GM12878 (cell line): ENCODE measurements around the gene FOXP1. TPM values are rescaled to one million over a fixed set of nuclear protein-coding genes. Genes with fewer than 3 reads are reported as not detected.

ENCODE experiments used
- ATAC-seq: fragments of 200-7000 bp; cut with Tn5 transposase; 3 replicates; pipeline ENCODE4 v1.9.1; 2020; ENCODE audit warnings: mild to moderate bottlenecking, moderate library complexity
- BruUV-seq: library from RNA; stranded (reverse); fragments of 400-500 nt; replicated peaks from 2 replicates; lab custom pipeline; 2021; lab: Mats Ljungman, UMichigan
- CTCF ChIA-PET: fragments of 300-600 bp; sonication (Branson Sonifier 250); formaldehyde crosslinking; extraction: SDS; loops from one replicate; lab custom pipeline; 2021; ENCODE audit warnings: inconsistent platforms; lab: Yijun Ruan, JAX
- POLR2A ChIA-PET: fragments of 350-600 bp; formaldehyde crosslinking; extraction: SDS; loops from one replicate; lab custom pipeline; 2021; ENCODE audit warnings: inconsistent platforms; lab: Charles Lee
- RAD21 ChIA-PET: fragments of 300-600 bp; sonication (Branson Sonifier 250); formaldehyde crosslinking; loops from one replicate; lab custom pipeline; 2023; ENCODE audit warnings: antibody characterized with exemption; ENCODE audit not compliant: unreplicated experiment; lab: Charles Lee
- SMC1A ChIA-PET: fragments of 300-600 bp; sonication (Branson Sonifier 250); formaldehyde crosslinking; loops from one replicate; lab custom pipeline; 2023; ENCODE audit not compliant: unreplicated experiment, uncharacterized antibody; lab: Charles Lee
- DNase-seq: peaks from one replicate; pipeline ENCODE4 v3.0.0-alpha.2; 2011; ENCODE audit warnings: low read depth, low spot score
- FAIRE-seq: peaks from 3 replicates; lab custom pipeline; 2011; peaks lifted over from hg19 to GRCh38; lab: Jason Lieb, UNC
- H2AFZ ChIP-seq: 2 replicates; pipeline ENCODE4 v1.6.0; 2011; ENCODE audit warnings: low read depth, low read length, control low read depth; ENCODE audit not compliant: control insufficient read depth
- H3K27ac ChIP-seq: 2 replicates; pipeline ENCODE4 v1.5.1; 2011; ENCODE audit warnings: control low read depth; ENCODE audit not compliant: control insufficient read depth, insufficient read depth
- H3K27me3 ChIP-seq, 2 experiments: replicated peaks in 1 of 2; 2 replicates each; pipeline versions ENCODE4 v1.6.0 to v1.6.1; 2011; ENCODE audit warnings: low read length in 1 of 2; ENCODE audit not compliant: control insufficient read depth in 2 of 2, insufficient read depth in 2 of 2
- H3K36me3 ChIP-seq, 2 experiments: 2 replicates each; pipeline ENCODE4 v1.5.1; 2011; ENCODE audit warnings: low read length in 1 of 2; ENCODE audit not compliant: control insufficient read depth in 2 of 2, insufficient read depth in 2 of 2
- H3K4me1 ChIP-seq: 2 replicates; pipeline ENCODE4 v1.6.1; 2011; ENCODE audit warnings: mild to moderate bottlenecking, low read length, moderate library complexity, mixed read lengths; ENCODE audit not compliant: control insufficient read depth, insufficient read depth
- H3K4me2 ChIP-seq: 2 replicates; pipeline ENCODE4 v1.6.0; 2011; ENCODE audit warnings: control low read depth; ENCODE audit not compliant: control insufficient read depth, insufficient read depth
- H3K4me3 ChIP-seq: fragments of 200-600 bp; sonication (generic); 2 replicates; pipeline ENCODE4 v1.5.1; 2016
- H3K79me2 ChIP-seq: 2 replicates; pipeline ENCODE4 v1.6.0; 2011; ENCODE audit warnings: low read length; ENCODE audit not compliant: control insufficient read depth, insufficient read depth
- H3K9ac ChIP-seq: 2 replicates; pipeline ENCODE4 v1.8.0; 2011; ENCODE audit warnings: low read length, control low read depth, mixed read lengths; ENCODE audit not compliant: control insufficient read depth, insufficient read depth
- H3K9me3 ChIP-seq: replicated peaks from 3 replicates; pipeline ENCODE4 v1.5.1; 2011; ENCODE audit warnings: mild to moderate bottlenecking, low read length; ENCODE audit not compliant: control insufficient read depth, insufficient read depth
- H4K20me1 ChIP-seq: 2 replicates; pipeline ENCODE4 v1.6.0; 2011; ENCODE audit not compliant: control insufficient read depth, insufficient read depth
- ATF3 ChIP-seq: IDR thresholded peaks from 2 replicates; pipeline ENCODE4 v1.6.1; 2011; ENCODE audit warnings: low read depth, mild to moderate bottlenecking, low read length, moderate library complexity, borderline replicate concordance; ENCODE audit errors: extremely low read depth
- CHD2 ChIP-seq: IDR thresholded peaks from 2 replicates; pipeline ENCODE4 v1.6.1; 2011; ENCODE audit warnings: low read depth, low read length, improper control_type of control experiment, borderline replicate concordance
- CHD4 ChIP-seq: fragments of 200-600 bp; sonication (generic); IDR thresholded peaks from 2 replicates; pipeline ENCODE4 v1.6.1; 2016; ENCODE audit warnings: mild to moderate bottlenecking
- EED ChIP-seq: sonication (generic); IDR thresholded peaks from 2 replicates; pipeline ENCODE4 v1.6.1; 2016; ENCODE audit warnings: antibody characterized with exemption, low read depth
- HDAC6 ChIP-seq: fragments of 200-600 bp; sonication (generic); IDR thresholded peaks from one replicate; pipeline ENCODE4 v1.8.0; 2017; ENCODE audit warnings: antibody characterized with exemption; ENCODE audit not compliant: unreplicated experiment
- KDM1A ChIP-seq: fragments of 200-600 bp; sonication (generic); IDR thresholded peaks from 2 replicates; pipeline ENCODE4 v1.6.1; 2016; ENCODE audit warnings: borderline replicate concordance
- LARP7 ChIP-seq: fragments of 450-650 bp; IDR thresholded peaks from 2 replicates; pipeline ENCODE4 v1.6.1; 2017; ENCODE audit warnings: mild to moderate bottlenecking
- SRF ChIP-seq, 2 experiments: IDR thresholded peaks; 2 replicates each; pipeline ENCODE4 v1.6.1; 2011; ENCODE audit warnings: low read depth in 2 of 2, low read length in 2 of 2, mild to moderate bottlenecking in 1 of 2, moderate library complexity in 1 of 2
- TBL1XR1 ChIP-seq: IDR thresholded peaks from 2 replicates; pipeline ENCODE4 v1.6.1; 2012; ENCODE audit warnings: low read depth, low read length, improper control_type of control experiment
- ZBED1 ChIP-seq: IDR thresholded peaks from 2 replicates; pipeline ENCODE4 v1.6.1; 2016; ENCODE audit warnings: borderline replicate concordance
- ZNF687 ChIP-seq: fragments of 450-650 bp; IDR thresholded peaks from 2 replicates; pipeline ENCODE4 v1.6.1; 2017; ENCODE audit warnings: mild to moderate bottlenecking, moderate library complexity
- ZZZ3 ChIP-seq: IDR thresholded peaks from 2 replicates; pipeline ENCODE4 v1.6.1; 2011; ENCODE audit warnings: low read depth; ENCODE audit not compliant: control insufficient read depth, insufficient read length
- WGBS: methylation state at CpG from one replicate; pipeline ENCODE4 v1.1.6; 2016; ENCODE audit warnings: low lambda C conversion rate; ENCODE audit not compliant: insufficient replicate concordance, insufficient coverage; ENCODE audit errors: missing lambda C conversion rate; 5-methylcytosine and 5-hydroxymethylcytosine counted together
- in situ Hi-C: fragments of 300-500 bp; cut with MboI; formaldehyde crosslinking; loops from 9 replicates; pipeline ENCODE4 v1.14.3; 2018; ENCODE audit warnings: mixed read lengths
- intact Hi-C: fragments of 100-400 bp; cut with micrococcal nuclease; formaldehyde crosslinking; loops from one replicate; pipeline ENCODE4 v1.14.2; 2022; ENCODE audit not compliant: unreplicated experiment
- polyA plus RNA-seq, 11 experiments: library from polyadenylated mRNA; depleted of rRNA in 4 of 11; unstranded in 6 of 11; stranded (reverse) in 5 of 11; fragments of >200 nt; fragmentation: Nextera tagmentation in 4 of 11; fragmentation: Illumina TruSeq in 1 of 11; extraction: Ambion mirVana in 4 of 11; extraction: Trizol in 1 of 11; gene quantifications; 1 replicate in 1 of 11; 2 replicates in 10 of 11; pipeline versions ENCODE4 v1.2.1 to v1.2.3, GENCODE V29; 2011 to 2016; ENCODE audit warnings: inconsistent platforms in 2 of 11, missing spikeins in 2 of 11, low read depth in 1 of 11
- total RNA-seq, 4 experiments: library from RNA; depleted of rRNA in 3 of 4; stranded (reverse); fragments of >200 nt in 3 of 4; fragmentation: Illumina TruSeq in 1 of 4; extraction: Trizol in 1 of 4; gene quantifications; 2 replicates each; pipeline versions ENCODE4 v1.2.1 to v1.2.3, GENCODE V29; 2013 to 2021

FOXP1 gene
- total and polyA plus RNA-seq, 10 of the 15 experiments (the other 5 are each of a cell fraction or from before 2014, with no cell fraction given), result 0.05 to 1.6 (median 0.20) TPM; not detected in 1

- in situ Hi-C loops, result no loop called here
Observed at GRCh38 chr3:71112576-71112975, 471.0 kb downstream of the FOXP1 start.

GRCh38 chr3:71111784-71112440, 471.6 kb downstream of the FOXP1 start:
- in situ Hi-C loops (no loop called here), intact Hi-C loops (no loop called here)
- Histone ChIP-seq H3K4me1 (no peaks in the 10 kb centered on the region), H3K36me3 (no peaks in the 10 kb centered on the region), H3K79me2 (no peaks in the 10 kb centered on the region), H3K4me3 (no peak overlapping the region), H3K9ac (no peak overlapping the region), H2AFZ (no peak overlapping the region), H3K9me3 (no peaks in the 10 kb centered on the region), H3K4me2 (no peak overlapping the region), H4K20me1 (no peaks in the 10 kb centered on the region), H3K27me3 (no peaks in the 10 kb centered on the region; a peak in 1 of 4 replicates), H3K27ac (no peak overlapping the region)
- BruUV-seq, result no TSS peak
- ChIA-PET POLR2A (no interaction called here), CTCF (no interaction called here), SMC1A (no interaction called here), RAD21 (no interaction called here)
- ATAC-seq (no peak), FAIRE-seq (no peak), DNase-seq (no peak)
- WGBS, result 30% methylated on average over 5 of the region's 6 CpGs
- TF ChIP-seq ZNF687 (no peak), KDM1A (no peak), LARP7 (no peak), ATF3 (no peak), ZZZ3 (no peak), ZBED1 (no peak), CHD2 (no peak), SRF (IDR thresholded peaks at IDR 0.05; ENCODE audit: low read depth in 2 of 2, low read length in 2 of 2) (no peak), TBL1XR1 (no peak), CHD4 (no peak), EED (no peak)

More at GRCh38 chr3:71112576-71112975, 471.0 kb downstream of the FOXP1 start:
- no peaks in the 10 kb centered on the region for H4K20me1 ChIP-seq
- FAIRE-seq (no peak), DNase-seq (no peak), ATAC-seq (no peak)
- H3K4me3 ChIP-seq, result no peak overlapping the region
- H3K4me1 ChIP-seq, result no peaks in the 10 kb centered on the region
- intact Hi-C loops, result no loop called here
- H3K27ac ChIP-seq, result no peak overlapping the region
- no peak overlapping the region for H3K9ac ChIP-seq
- no TSS peak for BruUV-seq
- POLR2A ChIA-PET, result no interaction called here
- WGBS, result 68% methylated on average over 6 of the region's 6 CpGs
- RAD21 ChIA-PET, result no interaction called here
- H3K9me3 ChIP-seq, result no peaks in the 10 kb centered on the region
- H3K36me3 ChIP-seq, result no peaks in the 10 kb centered on the region
- no peaks in the 10 kb centered on the region; a peak in 1 of 4 replicates for H3K27me3 ChIP-seq
- no peak overlapping the region for H3K4me2 ChIP-seq
- SMC1A ChIA-PET, result no interaction called here
- CTCF ChIA-PET, result no interaction called here
- no peak overlapping the region for H2AFZ ChIP-seq
- no peak for TF ChIP-seq HDAC6
- TF ChIP-seq, all 136 proteins: peak for 0
- no peaks in the 10 kb centered on the region for H3K79me2 ChIP-seq
